Retinal pigment epithelial cell (primary cell): ENCODE measurements around the gene KRT82.

Source experiments
- DNase-seq: peaks from one replicate; pipeline ENCODE4 v3.0.0-alpha.2; 2010; ENCODE audit warnings: low read depth
- H3K4me3 ChIP-seq: 2 replicates; pipeline ENCODE4 v1.5.1; 2011; ENCODE audit warnings: mild to moderate bottlenecking, low read length, control low read depth, moderate library complexity
- TF ChIP-seq, protein P1 (sequence below): conservative IDR thresholded peaks from 2 replicates; pipeline ENCODE4 v1.5.1; 2011; ENCODE audit warnings: low read depth, low read length, control low read depth, inconsistent platforms

The KRT82 gene

DNA sequence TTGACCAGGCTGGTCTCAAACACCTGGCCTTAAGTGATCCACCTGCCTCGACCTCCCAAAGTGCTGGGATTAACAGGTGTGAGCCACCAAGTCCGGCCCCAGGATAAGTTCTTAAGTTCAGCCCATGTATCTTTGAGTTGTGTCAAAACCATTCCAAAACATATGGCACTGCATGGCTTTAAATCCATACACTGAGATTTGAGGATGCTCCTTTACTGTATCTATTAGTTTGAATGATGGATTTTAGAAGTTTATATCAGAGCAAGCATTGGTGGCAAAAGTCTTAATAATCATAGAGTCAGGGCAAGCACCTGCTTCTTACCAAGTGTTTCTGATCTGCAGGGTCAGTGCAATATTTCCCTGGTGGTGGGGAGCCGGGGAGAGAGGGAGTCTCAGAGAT is 39.7 kb upstream of the KRT82 start:
- no peak overlapping the region for H3K4me3 ChIP-seq
- no peak for DNase-seq
- TF ChIP-seq, protein P1, sequence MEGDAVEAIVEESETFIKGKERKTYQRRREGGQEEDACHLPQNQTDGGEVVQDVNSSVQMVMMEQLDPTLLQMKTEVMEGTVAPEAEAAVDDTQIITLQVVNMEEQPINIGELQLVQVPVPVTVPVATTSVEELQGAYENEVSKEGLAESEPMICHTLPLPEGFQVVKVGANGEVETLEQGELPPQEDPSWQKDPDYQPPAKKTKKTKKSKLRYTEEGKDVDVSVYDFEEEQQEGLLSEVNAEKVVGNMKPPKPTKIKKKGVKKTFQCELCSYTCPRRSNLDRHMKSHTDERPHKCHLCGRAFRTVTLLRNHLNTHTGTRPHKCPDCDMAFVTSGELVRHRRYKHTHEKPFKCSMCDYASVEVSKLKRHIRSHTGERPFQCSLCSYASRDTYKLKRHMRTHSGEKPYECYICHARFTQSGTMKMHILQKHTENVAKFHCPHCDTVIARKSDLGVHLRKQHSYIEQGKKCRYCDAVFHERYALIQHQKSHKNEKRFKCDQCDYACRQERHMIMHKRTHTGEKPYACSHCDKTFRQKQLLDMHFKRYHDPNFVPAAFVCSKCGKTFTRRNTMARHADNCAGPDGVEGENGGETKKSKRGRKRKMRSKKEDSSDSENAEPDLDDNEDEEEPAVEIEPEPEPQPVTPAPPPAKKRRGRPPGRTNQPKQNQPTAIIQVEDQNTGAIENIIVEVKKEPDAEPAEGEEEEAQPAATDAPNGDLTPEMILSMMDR = no peak

DNA sequence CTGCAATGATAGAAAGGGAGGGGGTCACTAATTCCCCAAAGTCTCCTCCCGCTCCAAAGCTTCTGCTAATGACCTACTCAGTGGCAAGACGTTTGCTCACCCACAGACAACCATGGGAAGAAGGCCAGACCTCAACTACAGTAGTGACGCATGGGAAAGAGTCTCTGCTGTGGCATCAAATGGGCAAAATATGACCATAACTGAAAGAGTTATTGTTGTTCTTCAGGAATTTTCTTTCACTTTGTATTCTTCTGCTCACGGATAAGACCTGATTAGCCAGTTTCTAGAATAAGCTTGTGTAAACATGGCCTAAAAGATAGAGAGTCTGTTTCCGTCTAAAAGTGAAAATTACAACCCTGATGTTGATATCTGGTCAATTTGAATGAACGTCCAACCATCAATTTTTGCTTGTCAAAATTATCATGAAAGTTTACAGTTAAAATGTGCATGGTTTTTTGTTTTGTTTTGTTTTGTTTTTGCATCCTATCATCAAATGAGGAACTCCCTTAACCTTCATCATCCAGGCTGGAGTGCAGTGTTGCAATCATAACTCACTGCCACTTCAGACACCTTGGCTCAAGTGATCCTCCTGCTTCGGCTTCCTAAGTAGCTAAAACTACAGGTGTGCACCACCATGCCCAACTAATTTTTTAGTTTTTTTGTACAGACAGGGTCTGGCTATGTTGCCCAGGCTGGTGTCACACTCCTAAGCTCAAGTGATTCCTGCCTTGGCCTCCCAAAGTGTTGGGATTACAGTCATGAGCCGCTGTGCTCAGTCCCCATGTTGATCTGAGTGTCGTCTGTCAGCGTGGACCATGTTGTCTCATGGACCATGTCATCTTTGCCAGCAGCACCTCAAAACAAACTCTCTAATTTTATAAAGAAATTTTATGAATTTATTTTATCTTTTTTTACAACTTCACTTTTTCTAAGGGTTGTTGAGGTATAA is 38.8 kb upstream of the KRT82 start:
- DNase-seq = no peak
- H3K4me3 ChIP-seq = no peak overlapping the region
- TF ChIP-seq, protein P1 = no peak

- H3K4me3 ChIP-seq = no peak overlapping the region
- TF ChIP-seq, protein P1 = no peak
- no peak for DNase-seq
These were observed 37.8 kb upstream of the KRT82 start for GRCh38 chr12:52443966-52444365.

DNA sequence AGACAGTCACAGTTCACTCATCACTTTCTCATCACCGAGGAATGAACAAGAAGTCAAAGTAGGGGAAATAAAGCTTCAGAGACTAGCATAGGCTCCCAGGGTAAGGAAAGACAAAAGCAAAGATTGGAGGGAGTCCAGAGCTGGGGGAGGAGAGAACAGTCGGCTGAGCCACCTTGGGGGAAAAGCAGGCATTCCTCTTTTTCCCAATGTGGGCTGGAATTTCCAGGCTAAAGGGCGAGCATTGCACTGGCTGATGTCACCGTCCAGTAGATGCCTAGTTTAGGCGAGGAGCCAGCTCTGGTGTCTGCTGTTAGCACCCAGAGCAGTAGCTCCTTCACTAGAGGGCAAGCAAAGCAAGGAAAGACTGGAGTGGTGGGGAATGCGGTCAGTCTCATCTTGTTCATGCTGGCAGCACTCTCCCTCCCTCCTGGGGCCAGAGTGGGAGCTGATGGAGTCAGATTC is 36.5 kb upstream of the KRT82 start:
- TF ChIP-seq, protein P1 = no peak
- no peak for DNase-seq

DNA sequence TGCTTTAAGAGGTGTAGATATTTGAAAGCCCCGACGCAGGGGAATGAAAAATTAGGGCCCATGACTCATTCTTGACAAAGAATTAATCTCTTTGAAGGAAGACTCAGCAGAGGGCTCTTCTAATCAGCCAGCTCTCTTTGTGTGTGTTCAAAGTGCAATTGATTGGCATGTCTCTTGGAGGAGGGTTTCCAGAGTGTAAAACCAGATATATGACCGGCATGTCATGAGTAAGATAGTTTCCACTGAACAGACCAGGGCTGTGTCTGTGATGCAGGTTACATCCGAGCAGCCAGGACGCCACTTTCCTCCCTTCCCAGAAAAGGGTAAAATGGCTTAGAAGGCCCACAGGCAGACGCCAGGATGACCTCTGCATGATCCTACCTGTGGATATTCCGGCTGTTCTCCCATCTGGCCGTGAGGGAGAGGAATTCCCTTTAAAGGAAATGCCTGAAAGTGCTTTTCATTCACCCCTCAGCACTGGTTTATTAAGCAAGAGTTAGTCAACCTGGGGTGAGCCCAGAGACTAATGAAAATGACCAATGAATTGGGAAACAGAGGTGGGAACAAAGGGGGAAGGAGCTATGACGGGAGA is 35.3 kb upstream of the KRT82 start:
- no peak for DNase-seq
- TF ChIP-seq, protein P1 = no peak
- no peak overlapping the region for H3K4me3 ChIP-seq

More for the DNA sequence above, 36.5 kb upstream of the KRT82 start:
- no peak overlapping the region for H3K4me3 ChIP-seq

DNA sequence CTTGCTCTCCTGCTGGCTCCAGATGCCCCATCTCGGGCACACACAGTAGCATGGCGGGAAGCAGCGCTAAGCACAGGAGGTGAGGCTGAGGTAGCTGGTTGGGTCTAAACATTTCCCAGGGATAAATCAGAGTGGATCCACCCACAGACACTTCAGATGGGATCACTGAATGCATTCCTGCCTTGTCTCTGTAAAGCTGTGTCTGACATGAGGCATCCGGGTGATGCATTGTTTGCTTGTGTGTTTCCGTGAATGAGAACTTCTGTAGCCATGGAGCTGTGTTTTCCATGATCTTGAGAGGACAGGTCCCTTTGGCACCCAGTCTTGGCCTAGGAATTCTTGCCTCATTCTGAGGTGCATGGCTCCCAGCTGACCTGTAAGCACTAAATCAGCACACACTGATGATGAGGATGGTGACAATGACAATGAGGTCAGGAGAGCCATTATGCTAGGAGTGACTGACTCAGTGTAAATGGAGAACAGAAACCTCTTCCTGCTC is 34.7 kb upstream of the KRT82 start:
- TF ChIP-seq, protein P1 = no peak
- no peak for DNase-seq
- no peak overlapping the region for H3K4me3 ChIP-seq
